ENCODE data around the gene FBXO10. TPM values are rescaled to one million over a fixed set of nuclear protein-coding genes. Genes with fewer than 3 reads are reported as not detected.
"Not testable (repeated sequence)": the region's sequence is repeated elsewhere in the genome, so short reads cannot be mapped to it uniquely, and the experiment has no call there.

The FBXO10 gene
- total RNA-seq, 4 donors from 2014 or later: 2.4 to 5.5 (median 3.7) TPM

- no peak for TF ChIP-seq CTCF (IDR thresholded peaks at IDR 0.05)
- no peak for TF ChIP-seq POLR2A (IDR thresholded peaks at IDR 0.05)
- intact Hi-C loops (cut with DNase I; ENCODE audit: low total_unique reads): no loop called here
- peak in 1 of 2 donors; percentile 74 for DNase-seq (ENCODE audit: low spot score in 2 of 2)
- WGBS, 2 donors: 43 to 49% methylated on average over 5 of the region's 5 CpGs
- no peak overlapping the region for H3K4me3 ChIP-seq (ENCODE audit: low read depth, poor library complexity, severe bottlenecking)
Measured at GRCh38 chr9:37602817-37603216, 26.6 kb upstream of the FBXO10 start.

DNA sequence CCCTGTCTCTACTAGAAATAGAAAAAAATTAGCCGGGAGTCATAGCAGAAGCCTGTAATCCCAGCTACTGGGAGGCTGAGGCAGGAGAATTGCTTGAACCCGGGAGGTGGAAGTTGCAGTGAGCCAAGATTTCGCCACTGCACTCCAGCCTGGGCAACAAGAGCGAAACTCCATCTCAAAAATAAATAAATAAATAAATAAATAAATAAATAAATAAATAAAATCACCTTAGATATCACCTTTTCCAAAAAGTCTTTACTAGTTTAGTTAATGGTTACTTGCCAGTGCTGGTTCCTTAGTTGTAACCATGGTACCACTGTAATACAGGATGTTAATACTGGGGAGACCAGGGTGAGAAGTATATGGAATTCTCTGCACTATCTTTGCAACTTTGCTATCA lies 25.9 kb upstream of the FBXO10 start:
- WGBS, 2 donors: 92 to 95% methylated on average over 4 of the region's 4 CpGs
- H3K4me3 ChIP-seq (ENCODE audit: low read depth, poor library complexity, severe bottlenecking); DNase-seq (ENCODE audit: low spot score in 2 of 2); intact Hi-C loops (cut with DNase I; ENCODE audit: low total_unique reads): not testable (repeated sequence)

GRCh38 chr9:37596504-37596903 lies 20.3 kb upstream of the FBXO10 start:
- DNase-seq (ENCODE audit: low spot score in 2 of 2): no peak
- no peak overlapping the region for H3K4me3 ChIP-seq (ENCODE audit: low read depth, poor library complexity, severe bottlenecking)
- TF ChIP-seq POLR2A (IDR thresholded peaks at IDR 0.05) (no peak), CTCF (IDR thresholded peaks at IDR 0.05) (no peak)
- intact Hi-C loops (cut with DNase I; ENCODE audit: low total_unique reads): loop anchor here (10.0 kb wide), 1 partner anchor 112 kb away; the partner anchor contains the start of gene POLR1E
- 52 to 59% methylated on average over 2 of the region's 2 CpGs for WGBS, 2 donors

GRCh38 chr9:37593883-37594448 lies 17.8 kb upstream of the FBXO10 start:
- 74 to 81% methylated on average over 6 of the region's 6 CpGs for WGBS, 2 donors
- intact Hi-C loops (cut with DNase I; ENCODE audit: low total_unique reads): loop anchor here (10.0 kb wide), 1 partner anchor 109 kb away; the partner anchor contains the start of gene POLR1E
- H3K4me3 ChIP-seq (ENCODE audit: low read depth, poor library complexity, severe bottlenecking): no peak overlapping the region
- TF ChIP-seq CTCF (IDR thresholded peaks at IDR 0.05) (no peak), POLR2A (IDR thresholded peaks at IDR 0.05) (no peak)
- DNase-seq (ENCODE audit: low spot score in 2 of 2): no peak

- H3K4me3 ChIP-seq (ENCODE audit: low read depth, poor library complexity, severe bottlenecking): peak within 1 kb of the TSS; percentile 54
- intact Hi-C loops (cut with DNase I; ENCODE audit: low total_unique reads): loop anchor here (10.0 kb wide), 1 partner anchor 108 kb away; the partner anchor contains the start of gene POLR1E
- TF ChIP-seq CTCF (IDR thresholded peaks at IDR 0.05) (no peak), POLR2A (IDR thresholded peaks at IDR 0.05) (peak in 1 of 2 donors; percentile 13)
- 1% methylated on average over 63 to 72 of the region's 72 CpGs for WGBS, 2 donors
- DNase-seq (ENCODE audit: low spot score in 2 of 2): peak; percentile 92 to 98
Measured at GRCh38 chr9:37592108-37592951, 16.1 kb upstream of the FBXO10 start, which contains the start of gene TOMM5. TOMM5 (minus strand) TSS chr9:37592597; CDS start chr9:37592532, 65 bp downstream.

- intact Hi-C loops (cut with DNase I; ENCODE audit: low total_unique reads): loop anchor here (5.0 to 10.0 kb wide), 2 partner anchors 197 to 1575 kb away; partner anchors contain the start of gene EXOSC3
- WGBS, 2 donors: 70 to 83% methylated on average over 4 of the region's 4 CpGs
- DNase-seq (ENCODE audit: low spot score in 2 of 2): no peak
Measured at GRCh38 chr9:37587521-37587920, 11.3 kb upstream of the FBXO10 start.

More at GRCh38 chr9:37587521-37587920, 11.3 kb upstream of the FBXO10 start:
- TF ChIP-seq POLR2A (IDR thresholded peaks at IDR 0.05) (no peak), CTCF (IDR thresholded peaks at IDR 0.05) (no peak)
- no peak overlapping the region for H3K4me3 ChIP-seq (ENCODE audit: low read depth, poor library complexity, severe bottlenecking)

All from lower leg skin (tissue), 4 donors.